Smooth muscle cell (in vitro differentiated cells): ENCODE measurements around the gene CKAP5. TPM values are rescaled to one million over a fixed set of nuclear protein-coding genes. Genes with fewer than 3 reads are reported as not detected.

Experiments used
- DNase-seq: peaks from one replicate; lab custom pipeline; 2025; ENCODE audit not compliant: unreplicated experiment; lab: John Stamatoyannopoulos, UW
- H2AFZ ChIP-seq: fragments of 200-600 bp; sonication (generic); 2 replicates; pipeline ENCODE4 v1.6.0; 2016; ENCODE audit warnings: antibody characterized with exemption, low read depth, mild to moderate bottlenecking
- H3F3A ChIP-seq: fragments of 200-600 bp; sonication (generic); 2 replicates; pipeline ENCODE4 v1.6.0; 2017; ENCODE audit warnings: antibody characterized with exemption, low read depth
- H3K27ac ChIP-seq: fragments of 200-600 bp; sonication (generic); 2 replicates; pipeline ENCODE4 v1.5.1; 2016; ENCODE audit warnings: low read depth, mild to moderate bottlenecking
- H3K27me3 ChIP-seq: fragments of 200-600 bp; sonication (generic); 2 replicates; pipeline ENCODE4 v1.6.1; 2016; ENCODE audit warnings: low read depth, mild to moderate bottlenecking
- H3K36me3 ChIP-seq: fragments of 200-600 bp; sonication (generic); 2 replicates; pipeline ENCODE4 v1.5.1; 2016; ENCODE audit warnings: low read depth
- H3K4me1 ChIP-seq: fragments of 200-600 bp; sonication (generic); 2 replicates; pipeline ENCODE4 v1.5.1; 2016; ENCODE audit warnings: low read depth
- H3K4me2 ChIP-seq: fragments of 200-600 bp; sonication (generic); 2 replicates; pipeline ENCODE4 v1.6.0; 2016; ENCODE audit warnings: mild to moderate bottlenecking
- H3K4me3 ChIP-seq: fragments of 200-600 bp; sonication (generic); 2 replicates; pipeline ENCODE4 v1.5.1; 2016; ENCODE audit warnings: mild to moderate bottlenecking
- H3K79me2 ChIP-seq: fragments of 200-600 bp; sonication (generic); 2 replicates; pipeline ENCODE4 v1.6.0; 2016; ENCODE audit warnings: low read depth, mild to moderate bottlenecking
- H3K9ac ChIP-seq: fragments of 200-600 bp; sonication (generic); 2 replicates; pipeline ENCODE4 v1.6.0; 2016; ENCODE audit warnings: low read depth
- H3K9me3 ChIP-seq: fragments of 200-600 bp; sonication (generic); replicated peaks from 2 replicates; pipeline ENCODE4 v1.5.1; 2016; ENCODE audit warnings: low read depth
- H4K20me1 ChIP-seq: fragments of 200-600 bp; sonication (generic); 2 replicates; pipeline ENCODE4 v1.6.0; 2016; ENCODE audit warnings: low read depth
- CTCF ChIP-seq: fragments of 200-600 bp; sonication (generic); IDR thresholded peaks from 2 replicates; pipeline ENCODE4 v1.5.1; 2017; ENCODE audit warnings: borderline replicate concordance, mild to moderate bottlenecking, antibody characterized with exemption; ENCODE audit not compliant: insufficient read depth, poor library complexity, severe bottlenecking
- WGBS: methylation state at CpG from one replicate; pipeline ENCODE4 v1.1.7; 2016; ENCODE audit warnings: low lambda C conversion rate; 5-methylcytosine and 5-hydroxymethylcytosine counted together
- polyA plus RNA-seq: library from polyadenylated mRNA; unstranded; fragments of >200 nt; fragmentation: Nextera tagmentation; extraction: Ambion mirVana; gene quantifications from 2 replicates; pipeline ENCODE4 v1.2.1, GENCODE V29; 2016
- total RNA-seq: library from RNA; depleted of rRNA; stranded (reverse); fragments of >200 nt; gene quantifications from 2 replicates; pipeline ENCODE4 v1.2.3, GENCODE V29; 2014

Gene CKAP5
- total and polyA plus RNA-seq, 2 experiments from 2014 or later: 24.5 to 57.0 TPM

GRCh38 chr11:46856605-46857343 lies 10.7 kb upstream of the CKAP5 start:
- Histone ChIP-seq H3K79me2 (no peaks in the 10 kb centered on the region), H3K27me3 (no peaks in the 10 kb centered on the region), H3K9ac (no peak overlapping the region), H3K36me3 (peaks cover 3% of the 10 kb centered on the region), H3K9me3 (no peaks in the 10 kb centered on the region), H3K27ac (no peak overlapping the region), H4K20me1 (no peaks in the 10 kb centered on the region), H2AFZ (no peak overlapping the region), H3K4me3 (no peak overlapping the region), H3K4me2 (no peak overlapping the region), H3F3A (no peaks in the 10 kb centered on the region), H3K4me1 (no peaks in the 10 kb centered on the region)
- WGBS: 78% methylated on average over 5 of the region's 5 CpGs
- no peak for TF ChIP-seq CTCF
- no peak for DNase-seq

- H3K36me3 ChIP-seq: peaks cover 2% of the 10 kb centered on the region
- H3K4me2 ChIP-seq: no peak overlapping the region
- WGBS: 98% methylated on average over 2 of the region's 2 CpGs
- H3K79me2 ChIP-seq: no peaks in the 10 kb centered on the region
- H3F3A ChIP-seq: no peaks in the 10 kb centered on the region
- H3K27me3 ChIP-seq: no peaks in the 10 kb centered on the region
- DNase-seq: no peak
- H3K27ac ChIP-seq: no peak overlapping the region
- no peak overlapping the region for H2AFZ ChIP-seq
- H3K4me1 ChIP-seq: no peaks in the 10 kb centered on the region
- H3K9me3 ChIP-seq: no peaks in the 10 kb centered on the region
- no peak overlapping the region for H3K9ac ChIP-seq
- no peak for TF ChIP-seq CTCF
- no peaks in the 10 kb centered on the region for H4K20me1 ChIP-seq
- no peak overlapping the region for H3K4me3 ChIP-seq
Observed at GRCh38 chr11:46855863-46856262, 9.8 kb upstream of the CKAP5 start.

GRCh38 chr11:46855167-46855566 lies 9.1 kb upstream of the CKAP5 start:
- H3K27ac ChIP-seq: no peak overlapping the region
- H3K27me3 ChIP-seq: no peaks in the 10 kb centered on the region
- no peak overlapping the region for H2AFZ ChIP-seq
- H3K4me2 ChIP-seq: no peak overlapping the region
- H4K20me1 ChIP-seq: no peaks in the 10 kb centered on the region
- no peak overlapping the region for H3K4me3 ChIP-seq
- no peak for DNase-seq
- no peak for TF ChIP-seq CTCF
- no peaks in the 10 kb centered on the region for H3K79me2 ChIP-seq
- H3K9me3 ChIP-seq: no peaks in the 10 kb centered on the region
- no peaks in the 10 kb centered on the region for H3K4me1 ChIP-seq
- H3F3A ChIP-seq: no peaks in the 10 kb centered on the region
- no peaks in the 10 kb centered on the region for H3K36me3 ChIP-seq
- 91% methylated on average over 3 of the region's 3 CpGs for WGBS
- no peak overlapping the region for H3K9ac ChIP-seq

- Histone ChIP-seq H3K4me2 (peak overlapping the region; percentile 46), H3K4me1 (peaks cover 4% of the 10 kb centered on the region), H3K27ac (no peak overlapping the region), H3K36me3 (no peaks in the 10 kb centered on the region), H3F3A (no peaks in the 10 kb centered on the region), H3K79me2 (no peaks in the 10 kb centered on the region), H2AFZ (no peak overlapping the region), H3K27me3 (no peaks in the 10 kb centered on the region), H4K20me1 (no peaks in the 10 kb centered on the region), H3K4me3 (no peak overlapping the region), H3K9ac (no peak overlapping the region), H3K9me3 (no peaks in the 10 kb centered on the region)
- no peak for TF ChIP-seq CTCF
- 65% methylated on average over 10 of the region's 10 CpGs for WGBS
- DNase-seq: no peak
Observed at GRCh38 chr11:46850829-46851380, 4.8 kb upstream of the CKAP5 start.
